ENCODE results near the gene COX6A2. TPM values are rescaled to one million over a fixed set of nuclear protein-coding genes. Genes with fewer than 3 reads are reported as not detected.
"Not testable (repeated sequence)": the region's sequence is repeated elsewhere in the genome, so short reads cannot be mapped to it uniquely, and the experiment has no call there.

Gene COX6A2
- total RNA-seq, 4 donors from 2014 or later, result not detected

GRCh38 chr16:31440516-31441184, 12.5 kb upstream of the COX6A2 start:
- H3K9me3 ChIP-seq, result no peaks in the 10 kb centered on the region
- no peak overlapping the region for H3K27ac ChIP-seq
- H3K4me3 ChIP-seq, result no peak overlapping the region
- 45 to 57% methylated on average over 4 of the region's 4 CpGs for WGBS, 2 donors (ENCODE audit: low coverage in 1 of 2)
- peaks cover 0 to 12% of the 10 kb centered on the region in 2 donors for H3K36me3 ChIP-seq
- TF ChIP-seq POLR2A (IDR thresholded peaks at IDR 0.05), result no peak
- no peak for TF ChIP-seq POLR2AphosphoS5 (IDR thresholded peaks at IDR 0.05)
- no peak for TF ChIP-seq EP300 (IDR thresholded peaks at IDR 0.05)
- TF ChIP-seq CTCF (IDR thresholded peaks at IDR 0.05), result no peak
- H3K27me3 ChIP-seq, result no peaks in the 10 kb centered on the region
- ATAC-seq, result no peak
- H3K4me1 ChIP-seq, result peaks cover 0 to 18% (median 0%) of the 10 kb centered on the region in 3 donors

GRCh38 chr16:31439519-31439918, 11.4 kb upstream of the COX6A2 start:
- Histone ChIP-seq H3K9me3 (no peaks in the 10 kb centered on the region), H3K27ac (no peak overlapping the region), H3K4me1 (peaks cover 0 to 18% (median 0%) of the 10 kb centered on the region in 3 donors), H3K36me3 (peaks cover 0 to 14% of the 10 kb centered on the region in 2 donors), H3K27me3 (no peaks in the 10 kb centered on the region), H3K4me3 (no peak overlapping the region)
- TF ChIP-seq POLR2A (IDR thresholded peaks at IDR 0.05) (no peak), EP300 (IDR thresholded peaks at IDR 0.05) (no peak), POLR2AphosphoS5 (IDR thresholded peaks at IDR 0.05) (no peak), CTCF (IDR thresholded peaks at IDR 0.05) (no peak)
- ATAC-seq, result no peak
- 74 to 83% methylated on average over 3 of the region's 3 CpGs for WGBS, 2 donors (ENCODE audit: low coverage in 1 of 2)

GRCh38 chr16:31439023-31439422, 10.9 kb upstream of the COX6A2 start:
- ATAC-seq, H3K27me3 ChIP-seq, H3K4me3 ChIP-seq, H3K9me3 ChIP-seq, H3K27ac ChIP-seq: not testable (repeated sequence)
- peaks cover 0 to 18% (median 0%) of the 10 kb centered on the region in 3 donors for H3K4me1 ChIP-seq
- H3K36me3 ChIP-seq, result peaks cover 0 to 14% of the 10 kb centered on the region in 2 donors
- WGBS, 2 donors (ENCODE audit: low coverage in 1 of 2), result 45 to 78% methylated on average over 2 to 4 of the region's 4 CpGs

- 55% methylated on average over 2 of the region's 2 CpGs for WGBS, 2 donors (ENCODE audit: low coverage in 1 of 2)
- Histone ChIP-seq H3K4me1 (peaks cover 0 to 18% (median 0%) of the 10 kb centered on the region in 3 donors), H3K9me3 (no peaks in the 10 kb centered on the region), H3K36me3 (peaks cover 0 to 14% of the 10 kb centered on the region in 2 donors), H3K4me3 (no peak overlapping the region), H3K27me3 (no peaks in the 10 kb centered on the region), H3K27ac (no peak overlapping the region)
- TF ChIP-seq EP300 (IDR thresholded peaks at IDR 0.05) (no peak), CTCF (IDR thresholded peaks at IDR 0.05) (no peak), POLR2A (IDR thresholded peaks at IDR 0.05) (no peak), POLR2AphosphoS5 (IDR thresholded peaks at IDR 0.05) (no peak)
- no peak for ATAC-seq
Observed at GRCh38 chr16:31438414-31438813, 10.3 kb upstream of the COX6A2 start.

GRCh38 chr16:31436221-31437045, 8.3 kb upstream of the COX6A2 start:
- H3K4me1 ChIP-seq, result peaks cover 0 to 2% (median 0%) of the 10 kb centered on the region in 3 donors
- no peak overlapping the region for H3K27ac ChIP-seq
- no peak overlapping the region for H3K4me3 ChIP-seq
- no peaks in the 10 kb centered on the region for H3K27me3 ChIP-seq
- 20% methylated on average over 1 of the region's 44 CpGs; no CpG with 5 or more reads in 1 of the 2 donors for WGBS, 2 donors (ENCODE audit: low coverage in 1 of 2)
- H3K36me3 ChIP-seq, result peaks cover 0 to 14% of the 10 kb centered on the region in 2 donors
- ATAC-seq, result no peak
- H3K9me3 ChIP-seq, result no peaks in the 10 kb centered on the region
- TF ChIP-seq EP300 (IDR thresholded peaks at IDR 0.05) (no peak), CTCF (IDR thresholded peaks at IDR 0.05) (no peak), POLR2AphosphoS5 (IDR thresholded peaks at IDR 0.05) (no peak), POLR2A (IDR thresholded peaks at IDR 0.05) (no peak)

Measured in gastroesophageal sphincter (tissue), 4 donors.